Sigmoid colon (tissue), 4 donors: ENCODE results near the gene ARL16.

Source experiments
- POLR2A ChIP-seq, 2 donors: fragments of 450-650 bp; IDR thresholded peaks; one replicate each; pipeline ENCODE4 v1.6.1; 2016; ENCODE audit warnings: antibody characterized with exemption in 2 of 2, mild to moderate bottlenecking in 2 of 2, moderate library complexity in 2 of 2
- POLR2AphosphoS5 ChIP-seq, 4 donors: sonication (generic); formaldehyde crosslinking; IDR thresholded peaks; one replicate each; pipeline ENCODE4 v1.6.1; 2017; ENCODE audit warnings: antibody characterized with exemption in 4 of 4
- TF ChIP-seq, protein P1 (sequence below), 4 experiments: fragments of 450-650 bp in 3 of 4; fragments of 200-600 bp in 1 of 4; IDR thresholded peaks; one replicate each; pipeline ENCODE4 v1.5.1; 2016 to 2019; ENCODE audit warnings: antibody characterized with exemption in 4 of 4, mild to moderate bottlenecking in 3 of 4, moderate library complexity in 2 of 4

- TF ChIP-seq, protein P1, sequence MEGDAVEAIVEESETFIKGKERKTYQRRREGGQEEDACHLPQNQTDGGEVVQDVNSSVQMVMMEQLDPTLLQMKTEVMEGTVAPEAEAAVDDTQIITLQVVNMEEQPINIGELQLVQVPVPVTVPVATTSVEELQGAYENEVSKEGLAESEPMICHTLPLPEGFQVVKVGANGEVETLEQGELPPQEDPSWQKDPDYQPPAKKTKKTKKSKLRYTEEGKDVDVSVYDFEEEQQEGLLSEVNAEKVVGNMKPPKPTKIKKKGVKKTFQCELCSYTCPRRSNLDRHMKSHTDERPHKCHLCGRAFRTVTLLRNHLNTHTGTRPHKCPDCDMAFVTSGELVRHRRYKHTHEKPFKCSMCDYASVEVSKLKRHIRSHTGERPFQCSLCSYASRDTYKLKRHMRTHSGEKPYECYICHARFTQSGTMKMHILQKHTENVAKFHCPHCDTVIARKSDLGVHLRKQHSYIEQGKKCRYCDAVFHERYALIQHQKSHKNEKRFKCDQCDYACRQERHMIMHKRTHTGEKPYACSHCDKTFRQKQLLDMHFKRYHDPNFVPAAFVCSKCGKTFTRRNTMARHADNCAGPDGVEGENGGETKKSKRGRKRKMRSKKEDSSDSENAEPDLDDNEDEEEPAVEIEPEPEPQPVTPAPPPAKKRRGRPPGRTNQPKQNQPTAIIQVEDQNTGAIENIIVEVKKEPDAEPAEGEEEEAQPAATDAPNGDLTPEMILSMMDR (IDR thresholded peaks at IDR 0.05) = no peak
- TF ChIP-seq POLR2AphosphoS5 (IDR thresholded peaks at IDR 0.05) (no peak), POLR2A (IDR thresholded peaks at IDR 0.05) (no peak)
Observed at GRCh38 chr17:81676906-81677305, 6.7 kb downstream of the ARL16 start.
